Measurements from ENCODE around the gene CTDP1.
"Not testable (repeated sequence)": the region's sequence is repeated elsewhere in the genome, so short reads cannot be mapped to it uniquely, and the experiment has no call there.

The CTDP1 gene

DNA sequence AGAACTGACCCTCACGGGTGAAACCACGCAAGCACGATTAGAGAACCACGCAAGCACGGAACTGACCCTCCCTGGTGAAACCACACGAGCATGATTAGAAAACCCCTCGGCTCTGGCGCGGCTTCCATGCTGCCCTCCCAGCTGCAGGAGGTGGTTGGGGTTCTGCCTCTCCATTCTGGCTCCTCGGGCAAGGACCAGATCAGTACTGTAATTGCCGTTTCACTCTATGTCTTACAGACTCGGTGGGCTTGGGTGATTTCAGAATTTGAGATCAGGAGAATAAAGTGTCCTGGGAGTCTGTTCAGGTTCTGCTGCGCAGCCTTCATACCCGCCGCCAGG is 59.8 kb downstream of the CTDP1 start:
- Histone ChIP-seq H3K36me3 (ENCODE audit: insufficient read depth, low read length) (peaks cover 88% of the 10 kb centered on the region), H4K20me1 (ENCODE audit: insufficient read depth, low read length) (no peaks in the 10 kb centered on the region), H3K9me3 (ENCODE audit: low read length) (0 out of 2 replicates have a peak, but pooled peaks cover 5% of the 10 kb centered on the region), H3K79me2 (ENCODE audit: insufficient read depth, low read length) (no peaks in the 10 kb centered on the region), H3K9ac (ENCODE audit: low read length) (no peak overlapping the region), H3K27ac (ENCODE audit: low read depth, low read length, poor library complexity, severe bottlenecking) (no peak overlapping the region), H3F3A (ENCODE audit: insufficient read depth, low read length) (no peaks in the 10 kb centered on the region), H2AFZ (ENCODE audit: low read length) (no peak overlapping the region), H3K4me3 (ENCODE audit: low read depth, low read length, poor library complexity, severe bottlenecking) (no peak overlapping the region), H3K4me1 (ENCODE audit: insufficient read depth, low read length, severe bottlenecking) (no peaks in the 10 kb centered on the region), H3K27me3 (ENCODE audit: insufficient read depth, low read length) (no peaks in the 10 kb centered on the region), H3K4me2 (ENCODE audit: low read length) (no peak overlapping the region), H3K9me2 (ENCODE audit: low read depth, low read length) (no peaks in the 10 kb centered on the region)
- TF ChIP-seq CTCF (IDR thresholded peaks at IDR 0.05; ENCODE audit: low read length) (no peak), EZH2 (IDR thresholded peaks at IDR 0.05; ENCODE audit: borderline replicate concordance, low read length) (no peak)

DNA sequence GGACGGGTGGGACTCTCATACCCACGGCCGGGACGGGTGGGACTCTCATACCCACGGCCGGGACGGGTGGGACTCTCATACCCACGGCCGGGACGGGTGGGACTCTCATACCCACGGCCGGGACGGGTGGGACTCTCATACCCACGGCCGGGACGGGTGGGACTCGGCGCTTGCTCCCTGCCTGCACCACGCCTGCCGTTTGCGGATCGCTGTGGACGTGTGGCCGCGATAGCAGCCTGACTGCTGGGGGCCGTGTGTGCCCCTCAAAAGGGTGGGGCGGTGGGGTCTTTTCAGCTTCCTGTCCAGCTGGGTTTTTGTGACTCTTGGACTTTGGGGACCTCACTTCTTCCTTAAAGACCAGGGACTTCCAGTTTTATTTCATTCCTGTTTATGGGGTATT is 60.4 kb downstream of the CTDP1 start:
- not testable (repeated sequence) for H3K4me2 ChIP-seq (ENCODE audit: low read length); H4K20me1 ChIP-seq (ENCODE audit: insufficient read depth, low read length)
- H3K36me3 ChIP-seq (ENCODE audit: insufficient read depth, low read length) = peaks cover 82% of the 10 kb centered on the region

GRCh38 chr18:79740521-79741361 is 61.1 kb downstream of the CTDP1 start:
- no peak for TF ChIP-seq CTCF (IDR thresholded peaks at IDR 0.05; ENCODE audit: low read length)
- no peaks in the 10 kb centered on the region for H3K4me1 ChIP-seq (ENCODE audit: insufficient read depth, low read length, severe bottlenecking)
- no peak overlapping the region for H3K4me2 ChIP-seq (ENCODE audit: low read length)
- H3K9me3 ChIP-seq (ENCODE audit: low read length) = 0 out of 2 replicates have a peak, but pooled peaks cover 2% of the 10 kb centered on the region
- no peaks in the 10 kb centered on the region for H3F3A ChIP-seq (ENCODE audit: insufficient read depth, low read length)
- H3K9me2 ChIP-seq (ENCODE audit: low read depth, low read length) = no peaks in the 10 kb centered on the region
- H3K27ac ChIP-seq (ENCODE audit: low read depth, low read length, poor library complexity, severe bottlenecking) = no peak overlapping the region
- no peaks in the 10 kb centered on the region for H4K20me1 ChIP-seq (ENCODE audit: insufficient read depth, low read length)
- no peak overlapping the region for H3K9ac ChIP-seq (ENCODE audit: low read length)
- H3K36me3 ChIP-seq (ENCODE audit: insufficient read depth, low read length) = peaks cover 75% of the 10 kb centered on the region
- no peak overlapping the region for H3K4me3 ChIP-seq (ENCODE audit: low read depth, low read length, poor library complexity, severe bottlenecking)
- H2AFZ ChIP-seq (ENCODE audit: low read length) = no peak overlapping the region
- H3K27me3 ChIP-seq (ENCODE audit: insufficient read depth, low read length) = no peaks in the 10 kb centered on the region
- no peaks in the 10 kb centered on the region for H3K79me2 ChIP-seq (ENCODE audit: insufficient read depth, low read length)

More for the DNA sequence above, 60.4 kb downstream of the CTDP1 start:
- H3K79me2 ChIP-seq (ENCODE audit: insufficient read depth, low read length); H3K27ac ChIP-seq (ENCODE audit: low read depth, low read length, poor library complexity, severe bottlenecking); H3K4me1 ChIP-seq (ENCODE audit: insufficient read depth, low read length, severe bottlenecking); H3K9me3 ChIP-seq (ENCODE audit: low read length); H3K9me2 ChIP-seq (ENCODE audit: low read depth, low read length); H2AFZ ChIP-seq (ENCODE audit: low read length); H3K4me3 ChIP-seq (ENCODE audit: low read depth, low read length, poor library complexity, severe bottlenecking); H3F3A ChIP-seq (ENCODE audit: insufficient read depth, low read length); H3K27me3 ChIP-seq (ENCODE audit: insufficient read depth, low read length); H3K9ac ChIP-seq (ENCODE audit: low read length): not testable (repeated sequence)

DNA sequence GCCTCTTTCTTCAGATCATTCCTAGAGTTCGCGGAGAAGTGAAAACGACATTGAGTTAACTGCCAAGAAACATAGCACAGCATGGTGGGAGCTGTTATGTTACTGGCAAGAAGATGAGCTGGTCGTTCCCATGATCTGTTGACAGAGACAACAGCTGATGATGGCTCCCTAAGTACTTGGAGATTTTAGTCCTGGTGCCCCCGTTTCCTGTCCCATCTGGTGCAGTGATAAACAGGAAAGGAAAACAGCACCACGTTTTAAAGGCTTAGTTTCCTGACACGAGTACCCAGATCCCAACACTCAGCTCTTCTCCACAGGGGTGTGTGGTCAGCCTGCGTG is 61.7 kb downstream of the CTDP1 start:
- H3K36me3 ChIP-seq (ENCODE audit: insufficient read depth, low read length) = peaks cover 70% of the 10 kb centered on the region
- H3K9me3 ChIP-seq (ENCODE audit: low read length) = no peaks in the 10 kb centered on the region
- H3K4me3 ChIP-seq (ENCODE audit: low read depth, low read length, poor library complexity, severe bottlenecking) = no peak overlapping the region
- TF ChIP-seq CTCF (IDR thresholded peaks at IDR 0.05; ENCODE audit: low read length) (no peak), EZH2 (IDR thresholded peaks at IDR 0.05; ENCODE audit: borderline replicate concordance, low read length) (no peak)
- H3K27ac ChIP-seq (ENCODE audit: low read depth, low read length, poor library complexity, severe bottlenecking) = no peak overlapping the region
- H2AFZ ChIP-seq (ENCODE audit: low read length) = no peak overlapping the region
- no peak overlapping the region for H3K9ac ChIP-seq (ENCODE audit: low read length)
- H4K20me1 ChIP-seq (ENCODE audit: insufficient read depth, low read length) = no peaks in the 10 kb centered on the region
- no peak overlapping the region for H3K4me2 ChIP-seq (ENCODE audit: low read length)
- H3K9me2 ChIP-seq (ENCODE audit: low read depth, low read length) = no peaks in the 10 kb centered on the region
- H3K4me1 ChIP-seq (ENCODE audit: insufficient read depth, low read length, severe bottlenecking) = no peaks in the 10 kb centered on the region
- H3F3A ChIP-seq (ENCODE audit: insufficient read depth, low read length) = no peaks in the 10 kb centered on the region
- no peaks in the 10 kb centered on the region for H3K79me2 ChIP-seq (ENCODE audit: insufficient read depth, low read length)
- H3K27me3 ChIP-seq (ENCODE audit: insufficient read depth, low read length) = no peaks in the 10 kb centered on the region

Measured in OCI-LY1 (cell line).